H1 (cell line): ENCODE data around the gene PBX3. TPM values are rescaled to one million over a fixed set of nuclear protein-coding genes. Genes with fewer than 3 reads are reported as not detected.

ENCODE experiments used
- CTCF ChIA-PET: fragments of 300-600 bp; sonication (Branson Sonifier 250); formaldehyde crosslinking; loops from one replicate; lab custom pipeline; 2021; ENCODE audit not compliant: partially characterized antibody; lab: Charles Lee
- POLR2A ChIA-PET: fragments of 300-600 bp; sonication (Branson Sonifier 250); formaldehyde crosslinking; loops from one replicate; lab custom pipeline; 2021; ENCODE audit warnings: inconsistent platforms; ENCODE audit not compliant: partially characterized antibody; lab: Charles Lee
- DNase-seq, 2 experiments: peaks; one replicate each; pipeline versions ENCODE4 v3.0.0 to v3.0.0-alpha.2; 2010 to 2022; ENCODE audit warnings: low spot score in 2 of 2, low read depth in 1 of 2, mixed read lengths in 1 of 2
- FAIRE-seq: peaks from 2 replicates; lab custom pipeline; 2011; peaks lifted over from hg19 to GRCh38; lab: Jason Lieb, UNC
- H2AFZ ChIP-seq: 2 replicates; pipeline ENCODE4 v1.8.1; 2012; ENCODE audit warnings: low read length, inconsistent platforms
- H2AK5ac ChIP-seq: 2 replicates; pipeline ENCODE4 v1.6.1; 2013; ENCODE audit warnings: low read depth, low read length
- H2BK120ac ChIP-seq: replicated peaks from 2 replicates; pipeline ENCODE3; 2013; ENCODE audit warnings: low read depth, low read length, inconsistent platforms
- H2BK12ac ChIP-seq: 2 replicates; pipeline ENCODE4 v1.6.1; 2013; ENCODE audit warnings: low read depth, low read length
- H2BK15ac ChIP-seq: 2 replicates; pipeline ENCODE4 v1.6.1; 2013; ENCODE audit warnings: low read length
- H2BK20ac ChIP-seq: 2 replicates; pipeline ENCODE4 v1.6.1; 2013; ENCODE audit warnings: low read length
- H2BK5ac ChIP-seq: 2 replicates; pipeline ENCODE4 v1.6.1; 2013; ENCODE audit warnings: low read depth, low read length
- H3K14ac ChIP-seq: 2 replicates; pipeline ENCODE4 v1.6.1; 2013; ENCODE audit warnings: inconsistent platforms; ENCODE audit not compliant: insufficient read length
- H3K18ac ChIP-seq: 2 replicates; pipeline ENCODE4 v1.6.1; 2013; ENCODE audit warnings: low read length; ENCODE audit errors: extremely low read depth
- H3K23ac ChIP-seq: 2 replicates; pipeline ENCODE4 v1.6.1; 2013; ENCODE audit warnings: inconsistent platforms; ENCODE audit not compliant: insufficient read length
- H3K23me2 ChIP-seq: 2 replicates; pipeline ENCODE4 v1.6.1; 2013; ENCODE audit warnings: low read depth, low read length
- H3K27ac ChIP-seq: 2 replicates; pipeline ENCODE4 v1.6.1; 2011; ENCODE audit warnings: low read depth, low read length, inconsistent platforms
- H3K27me3 ChIP-seq, 4 experiments: replicated peaks in 1 of 4; 1 replicate in 1 of 4; 2 replicates in 3 of 4; pipeline versions ENCODE4 v1.6.1 to v1.8.1; 2011 to 2013; ENCODE audit warnings: low read length in 3 of 4, mild to moderate bottlenecking in 3 of 4, inconsistent platforms in 2 of 4, mixed read lengths in 2 of 4, moderate library complexity in 1 of 4; ENCODE audit not compliant: control insufficient read depth in 3 of 4, insufficient read depth in 3 of 4; ENCODE audit errors: extremely low read depth in 1 of 4
- H3K36me3 ChIP-seq, 4 experiments: 2 replicates each; pipeline versions ENCODE4 v1.6.1 to v1.8.1; 2011 to 2013; ENCODE audit warnings: mild to moderate bottlenecking in 4 of 4, low read length in 3 of 4, moderate library complexity in 2 of 4, control low read depth in 1 of 4, inconsistent platforms in 1 of 4; ENCODE audit not compliant: insufficient read depth in 4 of 4, control insufficient read depth in 2 of 4
- H3K4ac ChIP-seq: replicated peaks from 2 replicates; pipeline ENCODE3; 2013; ENCODE audit warnings: low read length, low read depth, mixed read lengths, inconsistent platforms; ENCODE audit not compliant: insufficient read length
- H3K4me1 ChIP-seq, 4 experiments: replicated peaks in 1 of 4; 1 replicate in 1 of 4; 2 replicates in 3 of 4; pipeline versions ENCODE4 v1.6.1 to v1.8.1; 2011 to 2013; ENCODE audit warnings: low read length in 3 of 4, inconsistent platforms in 2 of 4, mixed read lengths in 1 of 4; ENCODE audit not compliant: insufficient read depth in 4 of 4, control insufficient read depth in 3 of 4
- H3K4me2 ChIP-seq, 2 experiments: 2 replicates each; pipeline versions ENCODE4 v1.6.1 to v1.8.1; 2011 to 2013; ENCODE audit warnings: low read depth in 2 of 2, low read length in 2 of 2, control low read depth in 1 of 2, inconsistent platforms in 1 of 2, mild to moderate bottlenecking in 1 of 2; ENCODE audit not compliant: insufficient read depth in 1 of 2
- H3K4me3 ChIP-seq, 4 experiments: fragments of 200-600, 300-600 bp in 1 of 4; sonication (generic), shearing (Covaris generic), sonication (Bioruptor Twin) in 1 of 4; 2 replicates each; pipeline versions ENCODE4 v1.5.1 to v1.8.1; 2011 to 2016; ENCODE audit warnings: low read length in 4 of 4, low read depth in 3 of 4, control low read depth in 2 of 4, inconsistent platforms in 2 of 4, mild to moderate bottlenecking in 2 of 4, mixed read lengths in 1 of 4, moderate library complexity in 1 of 4; ENCODE audit not compliant: insufficient read depth in 2 of 4; ENCODE audit errors: extremely low read depth in 1 of 4
- H3K56ac ChIP-seq: replicated peaks from 2 replicates; pipeline ENCODE3; 2013; ENCODE audit warnings: low read depth, mild to moderate bottlenecking, mixed read lengths, low read length, inconsistent platforms; ENCODE audit not compliant: insufficient read length
- H3K79me1 ChIP-seq: 2 replicates; pipeline ENCODE4 v1.6.1; 2013; ENCODE audit warnings: low read depth, low read length, control low read depth
- H3K79me2 ChIP-seq, 2 experiments: 2 replicates each; pipeline versions ENCODE4 v1.6.1 to v1.8.1; 2012 to 2013; ENCODE audit warnings: low read length in 2 of 2, mild to moderate bottlenecking in 2 of 2, inconsistent platforms in 1 of 2; ENCODE audit not compliant: insufficient read depth in 2 of 2, control insufficient read depth in 1 of 2
- H3K9ac ChIP-seq, 4 experiments: replicated peaks in 1 of 4; 1 replicate in 1 of 4; 2 replicates in 3 of 4; pipeline versions ENCODE4 v1.6.1 to v1.8.1; 2011 to 2013; ENCODE audit warnings: low read depth in 3 of 4, low read length in 3 of 4, control low read depth in 2 of 4, mild to moderate bottlenecking in 2 of 4, moderate library complexity in 2 of 4, inconsistent platforms in 1 of 4; ENCODE audit errors: extremely low read depth in 1 of 4
- H3K9me3 ChIP-seq, 2 experiments: 2 replicates each; pipeline versions ENCODE4 v1.6.1 to v1.8.1; 2012 to 2013; ENCODE audit warnings: mild to moderate bottlenecking in 2 of 2, moderate library complexity in 2 of 2, control low read depth in 1 of 2, inconsistent platforms in 1 of 2, low read depth in 1 of 2, low read length in 1 of 2, mixed read lengths in 1 of 2; ENCODE audit not compliant: insufficient read depth in 2 of 2
- H4K20me1 ChIP-seq, 2 experiments: replicated peaks in 1 of 2; 2 replicates each; pipeline versions ENCODE3 to v1.8.1; 2011 to 2013; ENCODE audit warnings: inconsistent platforms in 2 of 2, low read length in 2 of 2, mild to moderate bottlenecking in 1 of 2; ENCODE audit not compliant: insufficient read depth in 2 of 2, control insufficient read depth in 1 of 2
- H4K5ac ChIP-seq: 2 replicates; pipeline ENCODE4 v1.6.1; 2013; ENCODE audit warnings: low read length, low read depth, mixed read lengths, inconsistent platforms; ENCODE audit not compliant: insufficient read length
- H4K8ac ChIP-seq: 2 replicates; pipeline ENCODE4 v1.8.0; 2013; ENCODE audit warnings: mild to moderate bottlenecking, moderate library complexity, low read length, inconsistent platforms; ENCODE audit not compliant: insufficient read depth; ENCODE audit errors: extremely low read depth
- H4K91ac ChIP-seq: replicated peaks from 2 replicates; pipeline ENCODE3; 2013; ENCODE audit warnings: low read length, mixed read lengths, inconsistent platforms; ENCODE audit not compliant: insufficient read length
- CHD2 ChIP-seq: IDR thresholded peaks from 2 replicates; pipeline ENCODE4 v1.6.1; 2012; ENCODE audit warnings: low read length, improper control_type of control experiment
- HDAC6 ChIP-seq: IDR thresholded peaks from one replicate; pipeline ENCODE4 v1.7.1; 2012; ENCODE audit warnings: low read depth, mild to moderate bottlenecking, inconsistent platforms, low read length, moderate library complexity
- KDM4A ChIP-seq: IDR thresholded peaks from one replicate; pipeline ENCODE4 v1.7.1; 2012; ENCODE audit warnings: low read depth, mild to moderate bottlenecking, moderate library complexity, low read length, inconsistent platforms; ENCODE audit not compliant: severe bottlenecking
- POLR2AphosphoS5 ChIP-seq: IDR thresholded peaks from 2 replicates; pipeline ENCODE4 v1.6.1; 2011; ENCODE audit warnings: low read depth, low read length
- POU5F1 ChIP-seq: IDR thresholded peaks from 2 replicates; pipeline ENCODE4 v1.6.1; 2011; ENCODE audit warnings: low read depth, mild to moderate bottlenecking, low read length, moderate library complexity
- SAP30 ChIP-seq: fragments of 300-600 bp; sonication (generic); IDR thresholded peaks from 2 replicates; pipeline ENCODE4 v1.7.1; 2012; ENCODE audit warnings: low read length, moderate library complexity, mild to moderate bottlenecking, inconsistent platforms; ENCODE audit not compliant: insufficient read depth, insufficient replicate concordance
- USF2 ChIP-seq: IDR thresholded peaks from 2 replicates; pipeline ENCODE4 v1.6.1; 2011; ENCODE audit warnings: low read length, improper control_type of control experiment
- WGBS, 2 experiments: shearing (Covaris generic) in 1 of 2; methylation state at CpG; one replicate each; pipeline versions ENCODE4 v1.1.6 to v1.1.7; 2013 to 2015; ENCODE audit warnings: low lambda C conversion rate in 2 of 2, mixed read lengths in 2 of 2, inconsistent platforms in 1 of 2, low coverage in 1 of 2, missing lambda C conversion rate in 1 of 2; ENCODE audit not compliant: insufficient replicate concordance in 2 of 2, insufficient coverage in 1 of 2, insufficient read length in 1 of 2; ENCODE audit errors: extremely low coverage in 1 of 2, missing lambda C conversion rate in 1 of 2; 5-methylcytosine and 5-hydroxymethylcytosine counted together
- polyA plus RNA-seq, 7 experiments: library from polyadenylated mRNA; depleted of rRNA in 3 of 7; stranded (reverse) in 5 of 7; unstranded in 2 of 7; fragments of >200 nt in 5 of 7; fragments of 200-250 nt in 2 of 7; gene quantifications; 1 replicate in 5 of 7; 2 replicates in 1 of 7; 4 replicates in 1 of 7; pipeline versions ENCODE4 v1.2.1 to v1.2.3, GENCODE V29; 2011 to 2013; ENCODE audit warnings: missing spikeins in 2 of 7, mixed read lengths in 2 of 7
- total RNA-seq: library from RNA; stranded (reverse); fragmentation: NEBNext Ultra II Directional; extraction: Animal tissue kit (Norgen Biotek cat#: 25700); gene quantifications from 2 replicates; pipeline ENCODE4 v1.2.1, GENCODE V29; 2021

Gene PBX3
- total and polyA plus RNA-seq, 2 of the 8 experiments (the other 6 are each of a cell fraction or from before 2014, with no cell fraction given), result 22.7 to 44.3 TPM

DNA sequence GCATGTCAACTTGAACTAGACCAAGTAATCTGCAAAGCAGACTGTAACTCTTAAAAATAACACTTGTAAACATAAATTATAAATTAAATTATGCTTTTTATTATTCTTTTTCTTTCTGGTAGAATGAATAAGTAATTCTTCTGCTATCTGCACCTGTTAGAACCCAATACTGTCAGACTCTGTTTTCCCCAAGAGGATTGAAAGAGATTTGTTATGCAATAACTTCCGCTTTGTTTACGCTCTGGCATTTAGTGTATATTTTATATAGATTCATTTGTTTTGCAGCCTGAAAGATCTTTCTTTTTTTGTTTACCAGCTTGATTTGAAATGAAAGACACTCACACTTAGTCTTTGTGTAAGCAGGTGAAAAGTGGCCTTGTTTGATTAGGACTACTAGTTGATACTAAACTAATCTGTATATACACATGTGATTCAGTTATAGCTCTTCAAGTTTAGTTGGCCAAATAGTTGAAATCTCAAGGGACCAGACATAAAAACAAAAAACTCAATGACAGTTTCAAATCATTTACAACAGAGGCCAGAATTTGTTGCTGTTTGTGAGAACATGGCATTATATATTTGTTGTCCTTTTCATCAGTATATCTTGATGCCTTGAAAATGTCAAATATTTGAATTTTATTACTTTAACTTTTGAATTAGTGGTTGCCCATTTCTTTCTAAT lies 155.8 kb downstream of the PBX3 start:
- TF ChIP-seq USF2 (no peak), KDM4A (no peak), CHD2 (no peak), SAP30 (no peak), POLR2AphosphoS5 (no peak), HDAC6 (no peak), POU5F1 (no peak)
- Histone ChIP-seq H2BK15ac (no peak overlapping the region), H3K56ac (no peak overlapping the region), H3K9me3 (no peaks in the 10 kb centered on the region), H3K4ac (no peak overlapping the region), H4K20me1 (peaks cover 0 to 4% of the 10 kb centered on the region in 2 experiments), H3K14ac (no peak overlapping the region), H2BK5ac (no peak overlapping the region), H3K27ac (no peak overlapping the region), H3K4me2 (no peak overlapping the region), H2BK20ac (no peak overlapping the region), H3K79me1 (no peaks in the 10 kb centered on the region), H2BK12ac (no peak overlapping the region), H2BK120ac (no peak overlapping the region), H3K4me3 (no peak overlapping the region), H3K23me2 (no peaks in the 10 kb centered on the region), H3K4me1 (peaks cover 0 to 6% (median under 1%) of the 10 kb centered on the region in 4 experiments; a peak in 3 of 7 replicates), H3K9ac (no peak overlapping the region), H3K79me2 (peaks cover 0 to 80% of the 10 kb centered on the region in 2 experiments; a peak in 2 of 4 replicates), H2AFZ (no peak overlapping the region), H3K36me3 (no peaks in the 10 kb centered on the region), H3K23ac (no peak overlapping the region), H4K8ac (no peak overlapping the region), H2AK5ac (no peak overlapping the region), H3K27me3 (no peaks in the 10 kb centered on the region), H4K91ac (no peak overlapping the region), H3K18ac (no peak overlapping the region), H4K5ac (no peak overlapping the region)
- CTCF ChIA-PET, result no interaction called here
- FAIRE-seq (no peak), DNase-seq (no peak)
- POLR2A ChIA-PET, result no interaction called here
- WGBS, 2 experiments, result 91% methylated on average over 2 of the region's 2 CpGs; no CpG with 5 or more reads in 1 of the 2 experiments
